ENCODE data around the gene SLC35A5.
A peak's percentile ranks its signal among the peaks of the same experiment; 100 is the strongest.

Gene SLC35A5

GRCh38 chr3:112627419-112627818, 65.6 kb downstream of the SLC35A5 start:
- no peak for DNase-seq (ENCODE audit: low read depth)

- no peak for DNase-seq (ENCODE audit: low read depth)
Observed at GRCh38 chr3:112627919-112628466, 66.1 kb downstream of the SLC35A5 start.

GRCh38 chr3:112629425-112629824, 67.6 kb downstream of the SLC35A5 start:
- peak; percentile 96 for DNase-seq (ENCODE audit: low read depth)

GRCh38 chr3:112631257-112631656, 69.4 kb downstream of the SLC35A5 start:
- no peak for DNase-seq (ENCODE audit: low read depth)

GRCh38 chr3:112632596-112632995, 70.8 kb downstream of the SLC35A5 start:
- DNase-seq (ENCODE audit: low read depth), result no peak

- DNase-seq (ENCODE audit: low read depth), result no peak
Observed at GRCh38 chr3:112633191-112633590, 71.3 kb downstream of the SLC35A5 start.

GRCh38 chr3:112633757-112634156, 71.9 kb downstream of the SLC35A5 start:
- no peak for DNase-seq (ENCODE audit: low read depth)

- DNase-seq (ENCODE audit: low read depth), result no peak
Observed at GRCh38 chr3:112634786-112635541, 73.1 kb downstream of the SLC35A5 start.

Measured in GM04503 (cell line).